Bronchial epithelial cell (primary cell): ENCODE data around the gene MRPS18B. TPM values are rescaled to one million over a fixed set of nuclear protein-coding genes. Genes with fewer than 3 reads are reported as not detected.

Experiments
- DNase-seq: peaks from one replicate; pipeline ENCODE4 v3.0.0-alpha.2; 2010; ENCODE audit warnings: low read depth
- FAIRE-seq: peaks from 2 replicates; lab custom pipeline; 2011; peaks lifted over from hg19 to GRCh38; lab: Jason Lieb, UNC
- H3K27me3 ChIP-seq: 2 replicates; pipeline ENCODE4 v1.5.1; 2011; ENCODE audit warnings: low read length; ENCODE audit not compliant: control insufficient read depth, insufficient read depth
- H3K36me3 ChIP-seq: 2 replicates; pipeline ENCODE4 v1.5.1; 2011; ENCODE audit warnings: low read length; ENCODE audit not compliant: control insufficient read depth, insufficient read depth
- H3K4me3 ChIP-seq: 2 replicates; pipeline ENCODE4 v1.5.1; 2011; ENCODE audit warnings: mild to moderate bottlenecking, low read depth, low read length, control low read depth
- CTCF ChIP-seq: IDR thresholded peaks from 2 replicates; pipeline ENCODE4 v1.5.1; 2011; ENCODE audit warnings: mild to moderate bottlenecking, moderate library complexity, low read length, control low read depth, inconsistent platforms; ENCODE audit not compliant: insufficient read depth, severe bottlenecking
- total RNA-seq: library from RNA; depleted of rRNA; stranded (reverse); fragments of >200 nt; gene quantifications from 2 replicates; pipeline ENCODE4 v1.2.1, GENCODE V29; 2014

MRPS18B gene
- 62.1 and 64.0 TPM in 2 replicates for total RNA-seq

- H3K36me3 ChIP-seq = peaks cover 18% of the 10 kb centered on the region
Measured at GRCh38 chr6:30617565-30618269, at the start of gene MRPS18B. Gene MRPS18B (plus strand): TSS chr6:30617840. CDS start chr6:30617866, 26 bp downstream.

GRCh38 chr6:30568245-30568644 lies 49.4 kb upstream of the MRPS18B start:
- H3K36me3 ChIP-seq = no peaks in the 10 kb centered on the region
- TF ChIP-seq CTCF = no peak
- no peak overlapping the region for H3K4me3 ChIP-seq
- H3K27me3 ChIP-seq = no peaks in the 10 kb centered on the region
- DNase-seq = no peak
- no peak for FAIRE-seq

More at GRCh38 chr6:30617565-30618269, at the start of gene MRPS18B:
- TF ChIP-seq CTCF = no peak
- Histone ChIP-seq H3K27me3 (no peaks in the 10 kb centered on the region), H3K4me3 (peak within 1 kb of the TSS; percentile 73)
- DNase-seq (peak; percentile 95), FAIRE-seq (no peak)

GRCh38 chr6:30570263-30570662 lies 47.4 kb upstream of the MRPS18B start:
- Histone ChIP-seq H3K4me3 (peak overlapping the region; percentile 90), H3K27me3 (no peaks in the 10 kb centered on the region), H3K36me3 (no peaks in the 10 kb centered on the region)
- DNase-seq (no peak), FAIRE-seq (no peak)
- no peak for TF ChIP-seq CTCF

- Histone ChIP-seq H3K27me3 (no peaks in the 10 kb centered on the region), H3K36me3 (no peaks in the 10 kb centered on the region), H3K4me3 (peak overlapping the region; percentile 90)
- FAIRE-seq = no peak
- DNase-seq = no peak
- TF ChIP-seq CTCF = no peak
Measured at GRCh38 chr6:30570740-30571074, 46.9 kb upstream of the MRPS18B start.

GRCh38 chr6:30571075-30571761 lies 46.4 kb upstream of the MRPS18B start, which contains the start of gene ABCF1:
Gene ABCF1 (plus strand): TSS chr6:30571442. CDS start chr6:30571488, 46 bp downstream.
- Histone ChIP-seq H3K27me3 (no peaks in the 10 kb centered on the region), H3K36me3 (no peaks in the 10 kb centered on the region), H3K4me3 (peak within 1 kb of the TSS; percentile 90)
- FAIRE-seq (no peak), DNase-seq (peak; percentile 90)
- TF ChIP-seq CTCF = no peak
